Muscle of leg (tissue), 11 donors: ENCODE results near the gene IRGQ. TPM values are rescaled to one million over a fixed set of nuclear protein-coding genes. Genes with fewer than 3 reads are reported as not detected.

Experiments
- DNase-seq: peaks from one replicate; pipeline ENCODE4 v3.0.0; 2013
- H3K27ac ChIP-seq: one replicate; pipeline ENCODE4 v1.5.1; 2013; ENCODE audit warnings: mild to moderate bottlenecking, low read length, control low read depth
- H3K27me3 ChIP-seq: one replicate; pipeline ENCODE4 v1.6.1; 2013; ENCODE audit warnings: low read length; ENCODE audit not compliant: control insufficient read depth, insufficient read depth
- H3K36me3 ChIP-seq: one replicate; pipeline ENCODE4 v1.6.1; 2013; ENCODE audit warnings: low read length; ENCODE audit not compliant: control insufficient read depth, insufficient read depth
- H3K4me1 ChIP-seq: one replicate; pipeline ENCODE4 v1.6.1; 2013; ENCODE audit warnings: low read length; ENCODE audit not compliant: control insufficient read depth, insufficient read depth
- H3K4me3 ChIP-seq: one replicate; pipeline ENCODE4 v1.5.1; 2013; ENCODE audit warnings: low read length, control low read depth
- H3K9me3 ChIP-seq: replicated peaks from 2 replicates; pipeline ENCODE4 v1.6.1; 2013; ENCODE audit warnings: low read depth, low read length; ENCODE audit not compliant: control insufficient read depth
- WGBS: methylation state at CpG from one replicate; pipeline ENCODE4 v1.1.5; 2013; ENCODE audit warnings: missing lambda C conversion rate; ENCODE audit not compliant: insufficient coverage; 5-methylcytosine and 5-hydroxymethylcytosine counted together
- polyA plus RNA-seq, 8 donors: library from polyadenylated mRNA; unstranded; fragments of 120-200 nt; gene quantifications; one replicate each; pipeline versions ENCODE4 v1.2.1 to v1.2.3, GENCODE V29; 2013; ENCODE audit warnings: inconsistent platforms in 1 of 8, low replicate concordance in 1 of 8; ENCODE audit not compliant: insufficient read length in 8 of 8, insufficient read depth in 1 of 8
- total RNA-seq: library from RNA; stranded (reverse); fragments of 120-200 nt; gene quantifications from one replicate; pipeline ENCODE4 v1.2.4, GENCODE V29; 2013

Gene IRGQ
- total and polyA plus RNA-seq, 9 donors, result 9.7 to 15.1 (median 12.2) TPM

DNA sequence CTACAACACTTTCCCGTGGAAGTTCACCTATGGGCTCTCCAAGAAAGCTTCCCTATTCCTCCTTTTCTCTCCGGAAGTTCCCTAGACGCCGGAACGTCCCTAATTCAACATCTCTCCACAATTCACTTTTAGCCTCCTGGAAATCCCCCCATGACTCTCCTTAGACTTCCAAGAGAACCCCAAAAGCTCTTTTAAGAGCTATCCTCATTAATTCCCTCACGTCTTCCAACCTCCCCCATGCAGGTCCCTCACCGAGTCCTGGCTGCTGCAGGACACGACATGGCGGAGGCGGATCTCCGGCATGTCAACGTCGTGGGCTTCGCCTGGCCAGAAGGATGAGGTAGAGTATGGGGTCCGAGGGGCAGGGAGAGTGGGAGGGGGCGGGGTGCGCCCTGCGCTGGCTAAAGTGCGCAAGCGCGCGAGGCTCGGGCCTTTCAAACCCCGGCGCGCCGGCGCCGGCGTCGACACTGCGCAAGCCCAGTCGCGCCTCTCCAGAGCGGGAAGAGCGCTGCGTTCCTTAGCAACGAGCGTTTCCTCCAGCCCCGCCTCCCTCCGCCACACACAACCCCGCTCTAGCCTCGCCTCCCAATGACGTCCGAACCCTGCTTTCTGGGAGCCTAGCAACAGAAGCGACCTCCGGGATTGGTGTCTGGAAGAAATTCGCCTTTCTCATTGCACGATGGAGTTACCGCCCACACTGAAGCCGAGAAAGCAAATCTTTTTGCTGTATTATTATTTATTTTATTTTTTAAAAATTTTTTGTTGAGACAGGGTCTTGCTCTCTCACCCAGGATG, 20.6 kb downstream of the IRGQ start, which contains the start of the genes PINLYP and XRCC1:
Gene PINLYP, plus strand, starts transcription at position 646 of the 795 bp plus-strand sequence. CDS start 1,391 bp downstream, outside the sequence.
Gene XRCC1, minus strand, starts transcription at position 372 of the 795 bp plus-strand sequence. Its CDS starts 69 bp downstream, at position 303.
- H3K36me3 ChIP-seq, result peaks cover 20% of the 10 kb centered on the region
- WGBS, result 0% methylated on average over 21 of the region's 51 CpGs
- peak; percentile 100 for DNase-seq
- no peaks in the 10 kb centered on the region for H3K27me3 ChIP-seq
- peak within 1 kb of the TSS; percentile 92 for H3K27ac ChIP-seq
- H3K4me3 ChIP-seq, result peak within 1 kb of the TSS; percentile 96
- peaks cover 20% of the 10 kb centered on the region for H3K4me1 ChIP-seq
- no peaks in the 10 kb centered on the region for H3K9me3 ChIP-seq

GRCh38 chr19:43574424-43575155, 21.3 kb downstream of the IRGQ start:
- peaks cover 20% of the 10 kb centered on the region for H3K36me3 ChIP-seq
- peak overlapping the region; percentile 96 for H3K4me3 ChIP-seq
- no peak for DNase-seq
- no peaks in the 10 kb centered on the region for H3K9me3 ChIP-seq
- H3K4me1 ChIP-seq, result peaks cover 15% of the 10 kb centered on the region
- H3K27ac ChIP-seq, result peak overlapping the region; percentile 92
- 24% methylated on average over 10 of the region's 12 CpGs for WGBS
- H3K27me3 ChIP-seq, result no peaks in the 10 kb centered on the region

- no peak for DNase-seq
- H3K4me1 ChIP-seq, result peaks cover 15% of the 10 kb centered on the region
- no peak overlapping the region for H3K27ac ChIP-seq
- H3K4me3 ChIP-seq, result no peak overlapping the region
- no peaks in the 10 kb centered on the region for H3K27me3 ChIP-seq
- 100% methylated on average over 1 of the region's 3 CpGs for WGBS
- no peaks in the 10 kb centered on the region for H3K9me3 ChIP-seq
- peaks cover 20% of the 10 kb centered on the region for H3K36me3 ChIP-seq
Observed at GRCh38 chr19:43572171-43572588, 23.8 kb downstream of the IRGQ start.

- no peak for DNase-seq
- WGBS, result 75% methylated on average over 5 of the region's 5 CpGs
- H3K4me3 ChIP-seq, result no peak overlapping the region
- H3K4me1 ChIP-seq, result peaks cover 7% of the 10 kb centered on the region
- H3K36me3 ChIP-seq, result peaks cover 20% of the 10 kb centered on the region
- no peak overlapping the region for H3K27ac ChIP-seq
- no peaks in the 10 kb centered on the region for H3K9me3 ChIP-seq
- no peaks in the 10 kb centered on the region for H3K27me3 ChIP-seq
Observed at GRCh38 chr19:43570174-43570791, 25.7 kb downstream of the IRGQ start.

DNA sequence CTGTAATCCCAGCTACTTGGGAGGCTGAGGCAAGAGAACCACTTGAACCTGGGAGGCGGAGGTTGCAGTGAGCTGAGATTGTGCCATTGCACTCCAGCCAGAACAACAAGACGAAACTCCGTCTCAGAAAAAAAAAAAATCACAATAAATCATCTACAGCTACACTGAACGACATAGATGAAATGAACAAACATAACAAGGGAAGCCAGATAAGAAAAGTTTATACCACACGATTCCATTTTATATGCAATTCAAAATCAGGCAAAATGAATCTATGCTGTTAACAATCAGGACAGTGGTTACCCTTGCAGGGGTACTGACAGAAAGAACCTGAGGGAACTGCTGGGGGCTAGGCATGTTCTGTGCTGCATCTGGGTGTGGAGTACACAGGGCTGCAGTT, 26.3 kb downstream of the IRGQ start:
- Histone ChIP-seq H3K9me3 (no peaks in the 10 kb centered on the region), H3K4me1 (peaks cover 4% of the 10 kb centered on the region), H3K4me3 (no peak overlapping the region), H3K27ac (no peak overlapping the region), H3K36me3 (peaks cover 20% of the 10 kb centered on the region), H3K27me3 (no peaks in the 10 kb centered on the region)
- no peak for DNase-seq
- no CpG with 5 or more reads among the region's 5 CpGs for WGBS

DNA sequence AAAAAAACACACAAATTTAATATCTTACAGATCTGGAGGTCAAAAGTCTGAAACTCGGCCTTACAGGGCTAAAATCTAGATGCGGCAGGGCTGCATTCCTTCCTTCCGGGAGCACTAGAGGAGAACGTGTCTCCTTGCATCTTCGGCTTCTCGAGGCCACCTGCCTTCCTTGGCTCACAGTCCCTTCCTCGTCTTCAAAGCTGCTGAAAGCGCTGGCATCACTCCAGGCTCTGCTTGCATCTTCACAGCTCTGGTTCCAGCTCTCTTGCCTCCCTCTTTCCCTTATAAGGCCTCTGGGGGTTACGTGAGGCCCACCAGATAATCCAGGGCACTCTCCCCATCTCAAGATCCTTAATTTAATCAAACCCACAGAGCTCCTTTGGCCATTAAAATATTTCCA, 31.1 kb downstream of the IRGQ start:
- Histone ChIP-seq H3K4me3 (no peak overlapping the region), H3K27ac (no peak overlapping the region), H3K36me3 (peaks cover 28% of the 10 kb centered on the region), H3K9me3 (no peaks in the 10 kb centered on the region), H3K4me1 (peaks cover 8% of the 10 kb centered on the region), H3K27me3 (no peaks in the 10 kb centered on the region)
- peak; percentile 53 for DNase-seq
- WGBS, result 50% methylated on average over 9 of the region's 9 CpGs

DNA sequence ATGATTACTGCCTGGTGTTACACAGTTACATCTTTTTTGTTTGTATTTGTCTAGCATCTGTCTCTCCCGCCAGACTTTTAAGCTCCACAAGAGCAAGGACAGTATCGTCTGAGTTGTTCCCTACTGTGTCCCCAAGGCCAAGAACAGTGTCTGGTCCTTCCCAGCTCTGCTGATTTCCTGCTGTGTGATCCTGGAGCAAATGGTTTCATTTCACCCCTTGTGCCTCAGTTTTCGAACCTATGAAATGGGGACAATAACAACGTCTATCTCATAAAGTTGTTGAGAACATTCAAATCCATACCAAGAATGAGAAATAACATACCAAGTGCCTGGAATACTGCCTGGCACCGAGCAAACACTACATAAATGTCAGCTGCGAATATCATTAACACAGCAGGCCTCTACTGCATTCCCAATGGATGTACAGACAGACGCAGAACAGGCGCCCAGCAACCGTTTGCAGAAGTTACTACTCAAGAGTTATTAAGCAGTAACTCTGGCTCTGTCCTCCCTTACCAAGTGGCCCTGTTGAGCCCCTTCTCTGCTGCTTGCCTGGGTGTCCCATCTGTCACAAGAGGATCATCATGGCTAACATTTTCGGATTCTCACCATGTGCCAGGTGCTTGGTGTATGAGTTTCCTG, 32.0 kb downstream of the IRGQ start:
- Histone ChIP-seq H3K27me3 (no peaks in the 10 kb centered on the region), H3K4me1 (peaks cover 8% of the 10 kb centered on the region), H3K4me3 (no peak overlapping the region), H3K9me3 (no peaks in the 10 kb centered on the region), H3K36me3 (peaks cover 32% of the 10 kb centered on the region), H3K27ac (no peak overlapping the region)
- 79% methylated on average over 7 of the region's 10 CpGs for WGBS
- DNase-seq, result peak; percentile 34

DNA sequence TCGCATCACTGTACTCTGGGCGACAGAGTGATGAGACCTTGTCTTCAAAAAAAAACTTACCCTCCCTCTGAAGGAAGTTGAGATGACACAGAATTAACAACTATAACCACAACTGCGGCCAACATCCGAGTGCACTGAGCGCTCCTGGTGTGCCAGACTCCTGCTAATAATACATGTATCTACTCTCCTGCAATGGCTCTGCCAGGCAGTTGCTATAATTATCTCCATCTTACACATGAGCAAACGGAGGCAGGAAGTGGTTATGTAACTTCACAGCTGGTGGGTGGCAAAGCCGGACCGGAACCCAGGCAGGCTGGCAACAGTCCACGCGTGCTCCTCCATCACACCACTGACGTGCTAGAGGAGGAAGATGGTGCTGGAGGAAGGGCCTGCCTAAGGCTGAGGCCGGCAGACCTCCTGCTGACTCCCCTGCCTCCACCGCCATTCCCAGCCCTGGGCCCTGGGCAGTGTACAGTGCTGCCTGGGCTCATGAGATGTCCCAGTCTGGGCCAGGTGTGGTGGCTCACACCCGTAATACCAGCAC, 33.2 kb downstream of the IRGQ start:
- Histone ChIP-seq H3K4me1 (peaks cover 8% of the 10 kb centered on the region), H3K27ac (peak overlapping the region; percentile 35), H3K4me3 (no peak overlapping the region), H3K9me3 (no peaks in the 10 kb centered on the region), H3K27me3 (no peaks in the 10 kb centered on the region), H3K36me3 (peaks cover 39% of the 10 kb centered on the region)
- WGBS, result 94% methylated on average over 3 of the region's 14 CpGs
- peak; percentile 80 for DNase-seq

DNA sequence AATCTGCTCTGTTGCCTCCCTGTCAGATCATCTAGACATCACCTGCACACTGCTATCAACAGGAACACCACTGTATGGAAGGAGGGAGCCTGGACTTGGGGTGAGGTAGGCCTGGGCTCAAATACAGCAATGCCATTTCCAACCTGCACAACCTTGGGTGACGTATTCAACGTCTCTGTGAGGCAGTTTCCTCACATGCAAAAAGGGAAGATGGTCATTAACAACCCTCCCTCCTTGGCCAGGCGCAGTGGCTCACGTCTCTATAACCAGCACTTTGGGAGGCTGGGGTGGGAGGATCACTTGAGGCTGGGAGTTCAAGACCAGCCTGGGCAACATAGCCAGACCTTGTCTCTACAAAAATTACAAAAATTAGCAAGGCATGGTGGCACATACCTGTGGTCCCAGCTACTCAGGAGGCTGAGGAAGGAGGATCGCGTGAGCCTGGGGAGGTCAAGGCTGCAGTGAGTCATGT, 33.7 kb downstream of the IRGQ start:
- no CpG with 5 or more reads among the region's 6 CpGs for WGBS
- DNase-seq, result no peak
- Histone ChIP-seq H3K9me3 (no peaks in the 10 kb centered on the region), H3K27me3 (no peaks in the 10 kb centered on the region), H3K4me1 (peaks cover 8% of the 10 kb centered on the region), H3K4me3 (no peak overlapping the region), H3K27ac (peak overlapping the region; percentile 29), H3K36me3 (peaks cover 39% of the 10 kb centered on the region)
